BLaER1 treated with 17β-estradiol and CSF1 and Interleukin-3, amounts not matched to agents 10 nM and 100 nM (cell line): Measurements from ENCODE around the gene FMO2.

Experiments used
- H3K27ac ChIP-seq, 11 experiments: shearing (Covaris generic); formaldehyde crosslinking; 2 replicates each; pipeline ENCODE4 v1.8.1; 2022
- H3K27me3 ChIP-seq, 11 experiments: shearing (Covaris generic); formaldehyde crosslinking; 2 replicates each; pipeline ENCODE4 v1.8.1; 2022
- H3K36me3 ChIP-seq, 11 experiments: shearing (Covaris generic); formaldehyde crosslinking; 2 replicates each; pipeline ENCODE4 v1.8.1; 2022
- H3K4me1 ChIP-seq, 10 experiments: shearing (Covaris generic); formaldehyde crosslinking; 2 replicates each; pipeline ENCODE4 v1.8.1; 2022
- H3K4me2 ChIP-seq, 11 experiments: shearing (Covaris generic); formaldehyde crosslinking; 2 replicates each; pipeline ENCODE4 v1.8.1; 2022
- H3K4me3 ChIP-seq, 10 experiments: shearing (Covaris generic); formaldehyde crosslinking; 2 replicates each; pipeline ENCODE4 v1.8.1; 2022
- H3K9ac ChIP-seq, 11 experiments: shearing (Covaris generic); formaldehyde crosslinking; 2 replicates each; pipeline ENCODE4 v1.8.1; 2022
- H3K9me3 ChIP-seq, 11 experiments: shearing (Covaris generic); formaldehyde crosslinking; replicated peaks in 1 of 11; 2 replicates each; pipeline ENCODE4 v1.8.1; 2022
- H4K20me1 ChIP-seq, 11 experiments: shearing (Covaris generic); formaldehyde crosslinking; 2 replicates each; pipeline ENCODE4 v1.8.1; 2022
- Cebpa-rat ChIP-seq, 11 experiments: shearing (Covaris generic); IDR thresholded peaks; 2 replicates each; pipeline ENCODE4 v1.8.1; 2022

The FMO2 gene

GRCh38 chr1:171188388-171189266 lies 3.5 kb downstream of the FMO2 start:
- no peak for TF ChIP-seq Cebpa-rat (IDR thresholded peaks at IDR 0.05)
- no peak overlapping the region for H3K4me2 ChIP-seq
- no peaks in the 10 kb centered on the region for H4K20me1 ChIP-seq
- H3K9me3 ChIP-seq, result no peaks in the 10 kb centered on the region
- H3K4me3 ChIP-seq, result no peak overlapping the region
- no peaks in the 10 kb centered on the region for H3K4me1 ChIP-seq
- H3K27me3 ChIP-seq, result no peaks in the 10 kb centered on the region
- H3K27ac ChIP-seq, result no peak overlapping the region
- H3K36me3 ChIP-seq, result no peaks in the 10 kb centered on the region
- no peak overlapping the region for H3K9ac ChIP-seq

DNA sequence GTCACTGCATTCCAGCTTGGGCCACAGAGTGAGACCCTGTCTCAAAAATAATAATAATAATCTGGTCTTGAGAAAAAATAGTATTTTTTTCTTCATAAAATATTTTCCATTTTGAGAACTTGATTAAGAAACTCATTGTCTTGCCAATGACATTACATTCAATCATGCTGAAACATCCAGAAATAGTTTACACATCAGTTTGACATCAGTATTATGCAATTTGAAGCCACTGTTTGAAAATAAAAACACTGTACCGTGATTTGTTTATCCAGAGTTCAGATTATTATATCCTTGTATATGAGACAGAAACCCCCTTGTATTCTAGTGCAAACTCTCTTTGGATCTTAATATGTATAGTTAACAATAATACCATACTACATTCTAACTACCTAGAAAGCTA lies 6.9 kb downstream of the FMO2 start:
- Histone ChIP-seq H3K4me1 (no peaks in the 10 kb centered on the region), H3K36me3 (no peaks in the 10 kb centered on the region), H3K27ac (no peak overlapping the region), H3K9ac (no peak overlapping the region), H3K4me3 (no peak overlapping the region), H4K20me1 (no peaks in the 10 kb centered on the region), H3K4me2 (no peak overlapping the region), H3K9me3 (no peaks in the 10 kb centered on the region), H3K27me3 (no peaks in the 10 kb centered on the region)
- no peak for TF ChIP-seq Cebpa-rat (IDR thresholded peaks at IDR 0.05)

- no peaks in the 10 kb centered on the region for H3K36me3 ChIP-seq
- H3K4me1 ChIP-seq, result no peaks in the 10 kb centered on the region
- TF ChIP-seq Cebpa-rat (IDR thresholded peaks at IDR 0.05), result no peak
- no peaks in the 10 kb centered on the region for H3K9me3 ChIP-seq
- H3K27me3 ChIP-seq, result no peaks in the 10 kb centered on the region
- H3K4me3 ChIP-seq, result no peak overlapping the region
- H3K9ac ChIP-seq, result no peak overlapping the region
- no peak overlapping the region for H3K27ac ChIP-seq
- H4K20me1 ChIP-seq, result no peaks in the 10 kb centered on the region
- H3K4me2 ChIP-seq, result no peak overlapping the region
These were observed 10.7 kb downstream of the FMO2 start for GRCh38 chr1:171195767-171196166.

DNA sequence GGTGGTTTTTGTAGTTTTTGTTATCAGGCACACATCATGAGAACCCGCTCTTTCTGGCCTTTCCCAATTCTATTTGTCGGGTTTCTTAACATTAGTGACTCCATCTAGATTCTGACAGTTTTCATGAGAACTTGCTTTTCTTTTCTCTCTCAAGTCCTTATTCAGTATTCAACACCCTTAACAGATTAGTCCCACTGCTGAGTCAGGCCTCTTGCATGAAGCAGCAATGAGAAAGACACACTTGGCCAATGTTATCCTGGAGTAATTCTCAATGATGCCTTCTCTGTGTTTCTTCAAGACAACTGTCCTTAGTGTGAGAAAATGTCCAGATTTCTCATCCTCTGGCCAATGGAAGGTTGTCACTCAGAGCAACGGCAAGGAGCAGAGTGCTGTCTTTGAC lies 11.3 kb downstream of the FMO2 start:
- no peak overlapping the region for H3K4me3 ChIP-seq
- H3K9me3 ChIP-seq, result no peaks in the 10 kb centered on the region
- no peaks in the 10 kb centered on the region for H3K36me3 ChIP-seq
- H3K4me1 ChIP-seq, result no peaks in the 10 kb centered on the region
- no peak overlapping the region for H3K4me2 ChIP-seq
- TF ChIP-seq Cebpa-rat (IDR thresholded peaks at IDR 0.05), result no peak
- H3K27me3 ChIP-seq, result no peaks in the 10 kb centered on the region
- H3K9ac ChIP-seq, result no peak overlapping the region
- H4K20me1 ChIP-seq, result no peaks in the 10 kb centered on the region
- H3K27ac ChIP-seq, result no peak overlapping the region

DNA sequence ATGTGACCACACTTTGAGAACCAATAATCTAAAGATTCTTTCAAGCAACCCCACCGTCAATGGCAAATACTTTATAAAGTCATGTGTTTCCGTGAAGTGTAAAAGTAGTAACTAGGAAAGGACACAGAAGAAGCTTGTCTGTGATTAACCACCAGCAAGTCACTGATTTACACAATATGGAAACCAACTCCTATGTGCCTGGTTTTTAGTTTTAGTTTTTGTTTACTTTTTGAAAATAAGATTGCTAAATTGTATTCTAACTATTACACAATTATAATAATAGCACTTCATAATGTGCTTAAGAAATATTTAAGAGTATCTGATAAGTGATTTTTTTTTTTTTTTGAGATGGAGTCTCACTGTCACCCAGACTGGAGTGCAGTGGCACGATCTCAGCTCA lies 13.0 kb downstream of the FMO2 start:
- TF ChIP-seq Cebpa-rat (IDR thresholded peaks at IDR 0.05), result no peak
- H3K4me1 ChIP-seq, result no peaks in the 10 kb centered on the region
- no peak overlapping the region for H3K4me3 ChIP-seq
- H3K9ac ChIP-seq, result no peak overlapping the region
- H3K9me3 ChIP-seq, result no peaks in the 10 kb centered on the region
- no peaks in the 10 kb centered on the region for H3K36me3 ChIP-seq
- no peak overlapping the region for H3K27ac ChIP-seq
- H3K27me3 ChIP-seq, result no peaks in the 10 kb centered on the region
- H3K4me2 ChIP-seq, result no peak overlapping the region
- no peaks in the 10 kb centered on the region for H4K20me1 ChIP-seq

- H3K4me2 ChIP-seq, result no peak overlapping the region
- no peak for TF ChIP-seq Cebpa-rat (IDR thresholded peaks at IDR 0.05)
- no peak overlapping the region for H3K4me3 ChIP-seq
- H3K9me3 ChIP-seq, result no peaks in the 10 kb centered on the region
- no peak overlapping the region for H3K9ac ChIP-seq
- H3K4me1 ChIP-seq, result no peaks in the 10 kb centered on the region
- no peaks in the 10 kb centered on the region for H4K20me1 ChIP-seq
- no peak overlapping the region for H3K27ac ChIP-seq
- H3K27me3 ChIP-seq, result no peaks in the 10 kb centered on the region
- no peaks in the 10 kb centered on the region for H3K36me3 ChIP-seq
These were observed 19.2 kb downstream of the FMO2 start for GRCh38 chr1:171204296-171204695.

- Histone ChIP-seq H3K4me3 (no peak overlapping the region), H3K4me2 (no peak overlapping the region), H3K9me3 (no peaks in the 10 kb centered on the region), H4K20me1 (no peaks in the 10 kb centered on the region), H3K27ac (no peak overlapping the region), H3K36me3 (no peaks in the 10 kb centered on the region), H3K27me3 (no peaks in the 10 kb centered on the region), H3K9ac (no peak overlapping the region), H3K4me1 (no peaks in the 10 kb centered on the region)
- TF ChIP-seq Cebpa-rat (IDR thresholded peaks at IDR 0.05), result no peak
These were observed 21.3 kb downstream of the FMO2 start for GRCh38 chr1:171206204-171206977.

GRCh38 chr1:171206978-171207355 lies 21.9 kb downstream of the FMO2 start:
- Histone ChIP-seq H3K9me3 (no peaks in the 10 kb centered on the region), H3K4me3 (no peak overlapping the region), H3K27me3 (no peaks in the 10 kb centered on the region), H3K4me2 (no peak overlapping the region; a peak in 1 of 22 replicates), H3K9ac (no peak overlapping the region), H4K20me1 (no peaks in the 10 kb centered on the region), H3K36me3 (no peaks in the 10 kb centered on the region), H3K4me1 (no peaks in the 10 kb centered on the region), H3K27ac (no peak overlapping the region)
- TF ChIP-seq Cebpa-rat (IDR thresholded peaks at IDR 0.05), result no peak

GRCh38 chr1:171207377-171207776 lies 22.3 kb downstream of the FMO2 start:
- no peak overlapping the region for H3K9ac ChIP-seq
- H3K4me2 ChIP-seq, result no peak overlapping the region
- no peaks in the 10 kb centered on the region; a peak in 1 of 20 replicates for H3K4me1 ChIP-seq

DNA sequence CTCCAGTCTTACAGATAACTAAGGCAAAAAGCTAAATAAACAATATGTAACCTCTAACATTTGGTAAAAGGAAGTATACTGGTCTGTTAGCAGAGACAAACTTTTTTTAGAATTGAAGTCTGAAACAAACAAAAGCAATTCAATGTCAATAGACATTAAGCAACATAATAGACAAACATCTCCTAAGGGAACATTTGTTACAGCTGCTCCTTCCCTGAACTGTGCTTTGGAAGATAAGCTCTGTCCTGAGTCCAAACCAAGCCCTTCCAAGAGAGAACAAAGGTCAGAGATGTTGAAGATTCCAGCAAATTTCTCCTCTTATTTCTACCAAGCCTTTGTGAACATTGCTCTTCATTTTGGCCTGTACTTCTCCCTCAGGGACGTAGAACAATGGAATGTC lies 25.3 kb downstream of the FMO2 start:
- Histone ChIP-seq H3K9me3 (no peaks in the 10 kb centered on the region), H3K27ac (no peak overlapping the region), H3K9ac (no peak overlapping the region), H3K4me1 (peaks cover 0 to 17% (median 7%) of the 10 kb centered on the region in 10 experiments; a peak in 8 of 20 replicates), H3K27me3 (no peaks in the 10 kb centered on the region), H4K20me1 (no peaks in the 10 kb centered on the region), H3K4me2 (no peak overlapping the region), H3K36me3 (no peaks in the 10 kb centered on the region), H3K4me3 (no peak overlapping the region)
- no peak for TF ChIP-seq Cebpa-rat (IDR thresholded peaks at IDR 0.05)

More at GRCh38 chr1:171207377-171207776, 22.3 kb downstream of the FMO2 start:
- Histone ChIP-seq H3K27me3 (no peaks in the 10 kb centered on the region), H4K20me1 (no peaks in the 10 kb centered on the region), H3K9me3 (no peaks in the 10 kb centered on the region), H3K36me3 (no peaks in the 10 kb centered on the region), H3K27ac (no peak overlapping the region), H3K4me3 (no peak overlapping the region)
- TF ChIP-seq Cebpa-rat (IDR thresholded peaks at IDR 0.05), result no peak
